ENCODE measurements around the gene RNF114.

Gene RNF114

DNA sequence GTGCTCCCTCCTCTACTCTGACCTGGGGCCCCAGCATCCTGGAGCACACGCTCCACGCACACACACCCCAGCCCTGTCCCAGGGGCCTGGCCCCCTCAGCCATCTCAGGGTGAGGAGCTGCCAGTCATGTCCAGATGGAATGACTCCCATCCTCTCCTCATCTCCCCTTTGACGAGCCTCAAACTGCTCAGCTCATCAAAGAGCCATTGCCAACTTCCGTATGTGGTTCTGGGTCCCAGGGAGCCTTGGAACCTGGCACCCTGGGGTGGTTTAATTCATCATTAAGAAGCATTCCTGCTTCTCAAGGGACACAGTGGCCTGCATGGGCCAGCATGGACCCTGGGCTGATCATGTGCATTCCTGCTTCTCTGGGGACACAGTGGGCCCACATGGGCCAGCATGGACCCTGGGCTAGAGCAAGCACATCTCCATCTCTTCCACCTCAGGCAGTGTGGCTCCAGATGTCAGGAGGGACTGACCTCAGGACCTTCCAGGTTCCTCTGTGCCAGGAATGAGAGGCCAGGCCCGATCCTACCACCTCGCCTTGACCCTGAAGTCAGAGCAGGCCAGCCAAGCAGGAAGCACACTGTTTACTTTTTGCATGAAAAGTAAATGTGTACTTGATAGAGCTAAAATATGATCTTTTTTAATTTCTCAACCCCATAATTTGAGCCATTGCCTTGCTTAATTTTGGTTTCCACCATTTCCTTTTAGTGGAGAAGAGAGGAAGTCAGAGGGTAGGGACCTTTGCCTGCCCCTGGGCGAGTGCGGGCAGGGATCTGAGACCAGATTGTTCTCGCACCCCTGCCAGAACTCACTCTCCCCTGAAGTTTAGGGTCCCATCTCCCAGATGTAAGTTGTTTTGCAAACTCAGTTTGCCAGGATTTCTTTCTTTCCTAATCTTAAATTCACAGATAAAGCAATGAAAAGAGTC lies 46.9 kb upstream of the RNF114 start:
- Histone ChIP-seq H3K4me3 (ENCODE audit: severe bottlenecking) (no peak overlapping the region), H3K36me3 (ENCODE audit: low read depth) (peaks cover 12% of the 10 kb centered on the region; the same call in 1 of the 2 replicates), H3K27ac (ENCODE audit: poor library complexity, severe bottlenecking) (no peak overlapping the region), H3K27me3 (ENCODE audit: insufficient read depth, poor library complexity, severe bottlenecking) (no peaks in the 10 kb centered on the region), H3K9me3 (ENCODE audit: severe bottlenecking) (no peaks in the 10 kb centered on the region), H3K4me1 (ENCODE audit: insufficient read depth, poor library complexity, severe bottlenecking) (no peaks in the 10 kb centered on the region)
- peak; percentile 73 for DNase-seq (ENCODE audit: low spot score)
- no peak for ATAC-seq (ENCODE audit: low read depth)
- TF ChIP-seq, protein P1, sequence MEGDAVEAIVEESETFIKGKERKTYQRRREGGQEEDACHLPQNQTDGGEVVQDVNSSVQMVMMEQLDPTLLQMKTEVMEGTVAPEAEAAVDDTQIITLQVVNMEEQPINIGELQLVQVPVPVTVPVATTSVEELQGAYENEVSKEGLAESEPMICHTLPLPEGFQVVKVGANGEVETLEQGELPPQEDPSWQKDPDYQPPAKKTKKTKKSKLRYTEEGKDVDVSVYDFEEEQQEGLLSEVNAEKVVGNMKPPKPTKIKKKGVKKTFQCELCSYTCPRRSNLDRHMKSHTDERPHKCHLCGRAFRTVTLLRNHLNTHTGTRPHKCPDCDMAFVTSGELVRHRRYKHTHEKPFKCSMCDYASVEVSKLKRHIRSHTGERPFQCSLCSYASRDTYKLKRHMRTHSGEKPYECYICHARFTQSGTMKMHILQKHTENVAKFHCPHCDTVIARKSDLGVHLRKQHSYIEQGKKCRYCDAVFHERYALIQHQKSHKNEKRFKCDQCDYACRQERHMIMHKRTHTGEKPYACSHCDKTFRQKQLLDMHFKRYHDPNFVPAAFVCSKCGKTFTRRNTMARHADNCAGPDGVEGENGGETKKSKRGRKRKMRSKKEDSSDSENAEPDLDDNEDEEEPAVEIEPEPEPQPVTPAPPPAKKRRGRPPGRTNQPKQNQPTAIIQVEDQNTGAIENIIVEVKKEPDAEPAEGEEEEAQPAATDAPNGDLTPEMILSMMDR (IDR thresholded peaks at IDR 0.05; ENCODE audit: poor library complexity, severe bottlenecking), result no peak

DNA sequence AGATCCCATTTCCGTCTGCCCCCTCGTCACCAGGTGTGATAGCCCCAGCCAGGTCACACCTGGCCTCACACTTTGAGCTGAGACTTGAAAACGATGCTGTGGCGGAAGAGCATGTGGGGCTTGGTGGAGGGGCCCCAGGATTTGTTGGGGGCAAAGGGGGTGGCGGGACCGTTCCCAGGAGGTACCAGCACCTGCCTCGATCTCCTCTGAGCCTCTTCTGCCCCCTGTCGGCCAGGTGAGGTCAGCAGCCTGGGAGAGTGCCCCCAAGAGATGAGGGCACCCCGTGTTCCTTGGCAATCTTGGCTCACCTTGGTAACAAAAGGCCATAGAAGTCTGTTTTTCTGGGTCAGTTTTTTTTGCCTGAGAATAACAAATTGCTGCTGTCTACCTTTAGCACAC lies 46.3 kb upstream of the RNF114 start:
- Histone ChIP-seq H3K27ac (ENCODE audit: poor library complexity, severe bottlenecking) (no peak overlapping the region), H3K9me3 (ENCODE audit: severe bottlenecking) (no peaks in the 10 kb centered on the region), H3K27me3 (ENCODE audit: insufficient read depth, poor library complexity, severe bottlenecking) (no peaks in the 10 kb centered on the region), H3K4me1 (ENCODE audit: insufficient read depth, poor library complexity, severe bottlenecking) (no peaks in the 10 kb centered on the region), H3K36me3 (ENCODE audit: low read depth) (peaks cover 9% of the 10 kb centered on the region; the same call in 1 of the 2 replicates), H3K4me3 (ENCODE audit: severe bottlenecking) (no peak overlapping the region)
- TF ChIP-seq, protein P1 (IDR thresholded peaks at IDR 0.05; ENCODE audit: poor library complexity, severe bottlenecking), result peak; percentile 95
- peak; percentile 17; the same call in 1 of the 3 replicates for ATAC-seq (ENCODE audit: low read depth)
- DNase-seq (ENCODE audit: low spot score), result peak; percentile 79

DNA sequence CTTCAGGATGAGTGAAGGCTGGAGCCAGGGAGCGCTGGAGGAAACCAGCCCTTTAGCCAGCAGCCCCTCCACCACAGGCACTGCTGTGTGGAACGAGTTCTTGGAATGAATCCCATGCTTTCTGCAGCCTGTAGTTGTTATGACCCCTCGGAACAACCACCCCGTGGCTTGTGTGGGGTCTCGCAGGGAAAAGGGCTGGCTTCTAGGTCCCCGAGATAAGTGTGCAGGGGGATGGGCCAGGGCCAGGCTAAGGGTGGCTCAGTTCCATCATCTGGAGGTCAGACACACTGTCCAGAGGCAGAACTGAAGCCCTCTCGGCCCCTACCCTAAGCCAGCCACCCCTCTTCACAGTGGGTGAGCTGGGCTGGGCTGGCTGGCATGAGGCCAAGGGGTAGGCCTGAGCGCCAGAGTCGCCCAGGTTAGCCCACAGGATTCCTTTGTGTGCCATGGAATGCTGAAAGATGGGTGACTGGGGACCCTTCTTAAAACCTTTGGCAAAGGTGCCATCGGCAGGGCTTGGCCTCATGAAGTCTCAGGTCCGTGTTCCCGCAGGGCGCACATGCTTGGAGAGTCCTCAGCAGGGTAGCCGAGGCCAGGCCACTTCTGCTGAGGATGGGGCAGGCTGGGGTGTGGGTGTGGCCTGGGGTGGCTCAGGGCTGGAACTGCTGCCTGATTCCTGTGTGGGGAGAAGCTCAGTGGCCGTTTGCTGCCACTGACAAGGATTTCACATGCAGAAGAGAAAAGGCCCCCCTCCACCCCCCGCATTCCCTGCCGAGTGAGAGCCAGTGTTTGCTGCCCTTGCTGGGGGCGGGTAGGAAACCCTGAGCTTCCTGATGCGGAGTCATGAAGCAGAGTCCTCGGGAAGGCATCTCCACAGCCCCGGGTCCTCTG lies 45.5 kb upstream of the RNF114 start:
- no peak overlapping the region for H3K4me3 ChIP-seq (ENCODE audit: severe bottlenecking)

DNA sequence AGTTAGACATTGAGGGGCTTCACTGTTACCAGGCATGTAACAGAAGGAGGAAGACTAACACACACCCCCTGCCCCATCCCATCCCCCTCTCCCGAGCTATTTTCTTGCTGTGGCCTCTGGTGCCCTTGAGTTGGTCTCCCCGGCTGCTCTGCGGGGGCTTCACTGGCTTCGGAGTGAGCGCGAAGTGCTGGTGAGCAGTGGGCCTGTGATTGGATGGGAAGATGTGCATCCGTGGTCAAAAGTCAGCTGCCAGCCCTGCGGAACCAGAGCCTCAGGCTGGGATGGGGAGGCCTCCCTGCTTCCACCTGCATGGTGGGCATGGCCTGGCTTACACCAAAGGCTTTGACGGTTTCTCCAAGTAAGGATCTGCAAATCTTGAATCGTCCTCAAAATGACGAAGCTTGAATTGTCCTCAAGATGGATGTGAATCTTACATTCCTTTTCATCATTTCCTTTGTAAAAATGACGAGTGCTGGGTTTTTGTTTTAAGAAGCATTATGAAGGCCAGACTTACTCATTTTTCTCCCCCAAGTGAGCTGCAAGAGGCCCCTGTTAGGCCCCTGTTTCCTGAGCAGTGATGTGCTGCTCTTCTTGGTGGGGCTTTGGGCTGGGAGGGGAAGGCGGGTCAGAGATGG lies 44.6 kb upstream of the RNF114 start:
- TF ChIP-seq, protein P1 (IDR thresholded peaks at IDR 0.05; ENCODE audit: poor library complexity, severe bottlenecking), result no peak
- Histone ChIP-seq H3K4me1 (ENCODE audit: insufficient read depth, poor library complexity, severe bottlenecking) (no peaks in the 10 kb centered on the region), H3K4me3 (ENCODE audit: severe bottlenecking) (no peak overlapping the region), H3K27ac (ENCODE audit: poor library complexity, severe bottlenecking) (no peak overlapping the region), H3K36me3 (ENCODE audit: low read depth) (peaks cover 4% of the 10 kb centered on the region; the same call in 1 of the 2 replicates), H3K9me3 (ENCODE audit: severe bottlenecking) (no peaks in the 10 kb centered on the region), H3K27me3 (ENCODE audit: insufficient read depth, poor library complexity, severe bottlenecking) (no peaks in the 10 kb centered on the region)
- peak; percentile 73 for DNase-seq (ENCODE audit: low spot score)
- ATAC-seq (ENCODE audit: low read depth), result no peak

More for the DNA sequence above, 45.5 kb upstream of the RNF114 start:
- DNase-seq (ENCODE audit: low spot score) (peak; percentile 78), ATAC-seq (ENCODE audit: low read depth) (no peak)
- TF ChIP-seq, protein P1 (IDR thresholded peaks at IDR 0.05; ENCODE audit: poor library complexity, severe bottlenecking), result no peak
- Histone ChIP-seq H3K4me1 (ENCODE audit: insufficient read depth, poor library complexity, severe bottlenecking) (no peaks in the 10 kb centered on the region), H3K27me3 (ENCODE audit: insufficient read depth, poor library complexity, severe bottlenecking) (no peaks in the 10 kb centered on the region), H3K36me3 (ENCODE audit: low read depth) (peaks cover 4% of the 10 kb centered on the region; the same call in 1 of the 2 replicates), H3K9me3 (ENCODE audit: severe bottlenecking) (no peaks in the 10 kb centered on the region), H3K27ac (ENCODE audit: poor library complexity, severe bottlenecking) (no peak overlapping the region)

All from RWPE2 (cell line).